ENCODE results near the gene PDE10A.

DNA sequence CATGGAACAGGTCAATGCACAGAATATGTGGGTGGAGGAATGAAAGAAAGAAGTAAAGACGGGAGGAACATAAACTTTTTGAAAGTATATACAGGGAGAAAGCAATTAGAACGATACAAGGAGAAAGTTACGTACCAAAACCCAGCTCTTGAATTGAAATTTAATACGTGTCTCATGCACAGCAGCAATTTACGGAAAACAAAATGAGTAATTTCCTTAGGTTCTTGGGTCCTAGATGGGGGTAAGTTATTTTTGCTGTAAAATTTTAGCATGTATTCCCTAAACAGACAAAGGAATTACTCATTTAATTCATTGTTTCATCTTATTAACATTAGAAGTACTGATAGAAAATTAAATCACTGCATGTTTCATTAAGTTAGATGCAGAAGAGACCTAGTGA, 75.8 kb downstream of the PDE10A start:
- no peak for TF ChIP-seq EZH2 (IDR thresholded peaks at IDR 0.05)
- no peak for TF ChIP-seq POLR2AphosphoS5 (IDR thresholded peaks at IDR 0.05; ENCODE audit: borderline replicate concordance, low read depth, low read length)
- TF ChIP-seq FOXP2 (optimal IDR thresholded peaks at IDR 0.05; ENCODE audit: control extremely low read depth, extremely low read length, insufficient read depth): no peak

All from SK-N-MC (cell line).